GM11168 (cell line): Measurements from ENCODE around the gene PPP2R5D.

Source experiments
- in situ Hi-C: fragments of 300-500 bp; cut with MboI; formaldehyde crosslinking; loops from one replicate; pipeline ENCODE4 v1.12.0; 2022; ENCODE audit warnings: low sequenced_read_pairs; ENCODE audit not compliant: unreplicated experiment

The PPP2R5D gene

DNA sequence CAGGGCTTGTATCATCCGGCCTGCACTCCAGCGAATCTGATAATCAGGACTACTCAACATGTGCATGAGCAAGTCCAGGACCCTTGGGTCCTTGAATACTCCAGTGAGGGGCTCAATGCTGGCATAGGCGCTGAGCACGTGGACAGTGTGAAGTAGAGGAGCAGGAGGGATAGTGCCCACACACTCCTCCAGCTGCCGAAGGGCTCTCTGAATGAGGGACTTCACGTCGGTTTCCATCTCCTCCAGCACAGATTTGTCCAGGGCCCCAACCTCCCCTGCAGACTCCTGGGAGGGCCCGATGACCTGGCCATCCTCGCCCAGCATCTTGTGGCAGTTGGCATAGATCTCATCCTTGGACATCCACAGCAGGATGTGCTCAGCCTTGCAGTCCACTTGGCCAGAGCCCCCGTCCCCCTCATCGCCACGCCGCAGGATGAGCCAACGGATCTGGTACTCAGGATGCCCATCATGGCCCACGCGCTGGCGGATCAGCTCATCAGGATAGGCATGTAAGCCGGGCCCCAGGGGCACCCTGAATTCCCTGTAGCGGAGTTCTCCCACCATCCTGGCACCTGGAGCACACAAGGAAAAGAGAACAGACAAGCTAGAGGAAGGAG is 68.0 kb downstream of the PPP2R5D start:
- in situ Hi-C loops, result no loop called here

DNA sequence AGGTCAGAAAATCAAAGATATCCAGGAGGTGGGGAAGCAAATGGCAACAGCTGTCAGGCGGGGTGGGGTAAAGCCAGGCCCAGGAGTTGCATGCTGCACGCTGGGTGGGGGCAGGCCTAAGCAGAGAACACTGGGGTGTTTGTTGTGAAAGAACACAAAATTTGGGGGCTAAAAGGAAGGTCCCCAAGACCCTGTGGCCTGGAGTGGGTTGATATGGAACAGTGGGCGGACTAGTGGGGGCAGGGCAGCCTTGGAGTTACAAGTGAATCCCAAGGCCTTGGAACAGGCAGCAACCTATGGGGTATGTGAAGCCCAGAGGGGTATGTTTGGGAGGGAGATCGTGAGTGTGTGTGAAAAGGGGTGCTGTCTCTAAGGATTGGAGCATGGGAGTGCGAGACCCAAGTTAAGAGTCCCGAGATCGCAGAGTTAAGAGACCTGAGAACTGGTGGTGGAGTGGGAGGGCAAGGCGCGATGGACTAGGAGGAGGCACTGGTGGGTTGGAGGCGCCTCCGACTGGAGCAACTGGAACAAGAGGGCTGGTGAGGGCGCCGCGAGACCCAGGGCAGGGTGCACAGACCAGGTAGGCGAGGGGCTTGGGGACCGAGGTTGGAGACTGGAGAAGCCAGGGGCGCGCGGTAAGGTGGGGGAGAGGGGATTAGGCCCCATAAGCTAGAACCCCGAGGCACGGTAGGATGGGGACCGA is 68.6 kb downstream of the PPP2R5D start:
- in situ Hi-C loops, result no loop called here

DNA sequence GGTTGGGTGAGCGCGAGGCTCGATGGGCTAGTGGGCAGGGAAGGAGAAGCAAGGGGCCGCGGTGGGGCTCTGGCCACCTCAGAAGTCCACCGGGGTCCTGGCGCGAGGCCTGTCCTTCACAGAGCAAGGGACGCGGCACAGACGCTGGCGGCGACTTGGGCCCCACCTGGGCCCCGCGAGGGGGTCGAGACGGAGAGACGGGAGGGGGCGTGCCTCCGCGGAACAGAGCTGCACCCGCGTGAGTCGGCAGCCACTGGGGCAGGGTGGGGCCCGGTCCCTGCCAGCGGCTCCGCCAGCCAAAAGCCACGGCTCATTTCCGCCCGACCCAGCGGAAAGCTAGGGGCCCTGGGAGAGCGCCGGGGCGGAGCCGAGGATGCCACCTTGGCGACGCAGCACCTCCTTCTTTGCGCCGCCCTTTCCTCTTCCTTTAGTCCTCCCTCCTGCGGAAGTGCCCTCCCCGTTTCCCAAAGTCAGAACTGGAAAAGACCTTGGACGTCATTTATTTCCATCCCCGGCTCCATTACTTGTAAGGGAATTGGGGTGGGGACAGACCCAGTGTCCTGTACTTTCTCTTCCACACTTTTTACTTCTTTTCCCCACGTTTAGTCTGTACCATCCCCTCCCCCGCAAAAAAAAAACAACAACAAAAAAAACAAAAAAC is 69.3 kb downstream of the PPP2R5D start, which contains the start of gene CUL7:
Gene CUL7 (minus strand): TSS at position 307 of the 661 bp plus-strand sequence. CDS start 1,063 bp downstream, outside the sequence.
- in situ Hi-C loops, result no loop called here

DNA sequence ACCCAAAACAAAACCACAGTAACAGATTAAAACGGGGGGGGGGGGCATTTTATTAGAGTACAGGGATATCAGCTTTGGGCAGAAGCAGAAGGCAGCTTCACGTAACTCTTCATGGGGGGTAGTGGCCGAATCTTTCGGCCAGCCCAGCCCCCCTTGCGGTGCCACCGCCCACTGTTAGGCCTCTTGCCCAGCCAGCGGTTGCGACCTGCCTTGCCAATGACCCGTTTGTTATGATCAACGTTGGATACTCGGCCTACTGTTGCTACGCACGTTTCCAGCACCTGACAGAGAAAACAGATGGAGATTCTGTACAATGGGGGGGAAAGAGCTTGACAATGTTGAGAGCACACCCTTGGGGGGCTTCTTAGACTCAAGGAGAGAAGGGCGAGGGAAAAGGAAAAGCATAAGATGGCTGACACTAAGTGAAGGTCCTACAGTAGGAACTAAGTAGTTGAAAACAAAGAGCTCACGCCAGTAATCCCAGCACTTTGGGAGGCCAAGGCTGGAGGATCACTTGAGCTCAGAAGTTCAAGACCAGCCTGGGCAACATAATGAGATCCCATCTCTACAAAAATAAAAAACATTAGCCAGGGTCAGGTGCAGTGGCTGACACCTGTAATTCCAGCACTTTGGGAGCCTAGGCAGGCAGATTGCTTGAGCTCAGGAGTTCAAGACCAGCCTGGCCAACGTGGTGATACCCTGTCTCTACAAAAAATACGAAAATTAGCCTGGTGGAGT is 70.0 kb downstream of the PPP2R5D start:
- in situ Hi-C loops, result no loop called here

DNA sequence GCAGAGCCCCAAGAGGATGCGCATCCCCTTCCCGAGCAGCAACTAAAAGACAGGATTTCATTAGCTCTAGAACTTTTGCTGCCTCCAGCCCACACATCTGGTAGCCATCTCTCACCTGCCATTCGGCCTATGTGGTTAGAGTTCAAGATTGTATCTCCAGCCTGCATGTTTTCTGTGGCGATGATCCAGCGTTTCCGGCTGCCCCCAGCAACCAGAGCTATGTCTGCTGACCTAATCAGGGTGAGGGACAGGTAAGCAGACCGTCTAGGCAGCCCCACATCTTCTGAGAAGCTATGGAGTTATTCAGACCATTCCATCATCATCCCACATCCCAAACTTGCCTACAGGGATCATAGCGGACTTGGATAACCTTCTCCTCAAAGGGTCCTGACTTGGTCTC is 71.6 kb downstream of the PPP2R5D start:
- in situ Hi-C loops, result no loop called here

DNA sequence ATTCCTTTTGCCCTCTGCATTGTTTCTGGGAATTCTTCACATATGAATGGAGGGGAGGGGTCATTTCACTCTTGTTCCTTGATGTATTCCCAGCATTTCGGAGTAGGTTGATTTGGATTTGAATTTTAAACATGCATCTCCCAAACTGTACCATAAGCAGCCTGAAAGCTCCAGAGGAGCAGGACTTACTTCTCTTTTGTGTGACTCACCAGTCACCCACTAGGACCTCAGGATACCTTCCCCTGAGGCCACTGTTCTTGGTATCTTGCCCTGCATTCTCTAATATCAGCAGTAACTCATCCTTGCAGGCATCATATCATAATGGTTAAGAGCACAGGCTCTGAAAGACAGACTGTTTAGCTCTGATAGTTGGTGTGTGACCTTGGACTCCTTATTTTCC is 74.2 kb downstream of the PPP2R5D start:
- in situ Hi-C loops, result no loop called here

DNA sequence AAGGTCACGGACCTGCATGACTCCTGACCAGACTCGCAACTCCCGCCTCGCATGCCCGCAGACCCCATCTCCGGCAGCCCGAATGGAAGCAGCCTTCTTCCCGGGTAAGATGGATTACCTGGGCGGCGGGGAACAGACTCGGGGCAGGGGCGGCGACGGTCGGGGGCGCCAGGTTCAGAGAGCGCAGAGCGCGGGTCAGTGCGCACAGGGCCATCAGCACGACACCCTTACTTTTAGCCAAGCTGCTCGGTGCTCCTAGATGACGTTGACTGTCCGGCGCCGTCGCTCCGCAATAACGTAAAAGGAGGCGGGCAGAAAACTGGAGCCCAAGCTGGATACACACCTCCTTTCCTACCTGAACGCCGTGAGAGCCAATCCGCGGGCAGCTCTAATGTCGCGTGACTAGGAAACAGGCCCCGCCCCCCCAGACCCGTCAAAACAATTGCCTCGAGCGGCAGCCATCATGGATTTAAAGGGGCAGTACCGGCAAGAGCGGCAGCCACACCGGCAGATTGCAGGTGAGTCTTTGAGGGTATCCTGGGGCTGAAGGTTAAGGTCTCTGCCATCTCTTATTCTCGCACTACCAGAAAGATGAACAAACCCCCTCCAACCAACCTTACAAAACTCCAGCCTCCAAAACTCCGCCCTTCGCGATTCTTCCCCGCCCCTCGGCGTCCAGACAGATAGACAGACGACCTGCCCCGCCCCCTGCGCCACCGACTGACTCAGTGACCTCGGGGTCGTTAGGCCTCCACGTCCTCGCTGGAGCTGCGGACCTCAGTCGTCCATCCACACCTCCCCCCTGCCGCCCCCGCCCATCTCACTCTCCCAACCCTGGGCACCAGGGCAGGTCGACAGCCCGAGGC is 75.0 kb downstream of the PPP2R5D start, which contains the start of the genes KLC4 and MRPL2:
Gene KLC4 (plus strand): TSS at position 464 of the 866 bp plus-strand sequence. CDS start 1,705 bp downstream, outside the sequence.
Gene MRPL2 (minus strand): TSS at position 267 of the 866 bp plus-strand sequence. CDS start 53 bp downstream, at position 214.
- in situ Hi-C loops, result no loop called here

DNA sequence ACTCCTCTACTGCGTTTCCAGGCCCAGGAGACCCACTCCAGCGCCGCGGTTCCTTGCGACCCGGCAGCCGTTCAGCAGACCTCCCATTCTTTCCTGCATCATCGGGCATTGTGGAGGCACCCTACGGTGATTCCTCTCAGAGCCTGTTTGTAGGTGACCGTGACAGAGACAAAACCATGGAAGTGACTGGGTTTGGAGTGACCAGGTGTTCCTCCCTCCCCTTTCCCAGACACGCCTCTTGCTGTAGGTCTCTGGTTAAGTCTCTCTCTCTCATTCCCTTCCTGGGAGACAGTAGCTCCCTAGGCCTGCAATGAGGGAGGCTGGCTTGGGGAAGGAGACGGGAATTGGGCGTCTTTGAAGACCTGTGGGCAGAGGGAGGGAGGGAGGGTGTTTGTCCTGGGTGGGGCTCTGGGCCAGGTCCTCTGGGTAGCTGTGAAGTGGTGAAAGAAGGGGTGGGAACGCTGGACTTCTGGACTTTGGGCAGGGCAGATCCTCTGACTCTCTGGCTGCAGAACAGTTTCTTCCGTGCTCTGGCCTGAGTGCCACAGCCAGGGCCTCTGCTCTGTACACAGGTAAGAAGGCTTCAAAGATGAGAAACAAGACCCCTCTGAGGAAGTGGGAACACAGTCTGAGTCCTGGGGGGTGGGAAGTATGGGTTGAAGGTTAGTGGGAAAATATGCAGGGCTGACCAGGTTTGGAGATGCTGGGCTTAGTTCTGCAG is 75.8 kb downstream of the PPP2R5D start:
- in situ Hi-C loops, result no loop called here

DNA sequence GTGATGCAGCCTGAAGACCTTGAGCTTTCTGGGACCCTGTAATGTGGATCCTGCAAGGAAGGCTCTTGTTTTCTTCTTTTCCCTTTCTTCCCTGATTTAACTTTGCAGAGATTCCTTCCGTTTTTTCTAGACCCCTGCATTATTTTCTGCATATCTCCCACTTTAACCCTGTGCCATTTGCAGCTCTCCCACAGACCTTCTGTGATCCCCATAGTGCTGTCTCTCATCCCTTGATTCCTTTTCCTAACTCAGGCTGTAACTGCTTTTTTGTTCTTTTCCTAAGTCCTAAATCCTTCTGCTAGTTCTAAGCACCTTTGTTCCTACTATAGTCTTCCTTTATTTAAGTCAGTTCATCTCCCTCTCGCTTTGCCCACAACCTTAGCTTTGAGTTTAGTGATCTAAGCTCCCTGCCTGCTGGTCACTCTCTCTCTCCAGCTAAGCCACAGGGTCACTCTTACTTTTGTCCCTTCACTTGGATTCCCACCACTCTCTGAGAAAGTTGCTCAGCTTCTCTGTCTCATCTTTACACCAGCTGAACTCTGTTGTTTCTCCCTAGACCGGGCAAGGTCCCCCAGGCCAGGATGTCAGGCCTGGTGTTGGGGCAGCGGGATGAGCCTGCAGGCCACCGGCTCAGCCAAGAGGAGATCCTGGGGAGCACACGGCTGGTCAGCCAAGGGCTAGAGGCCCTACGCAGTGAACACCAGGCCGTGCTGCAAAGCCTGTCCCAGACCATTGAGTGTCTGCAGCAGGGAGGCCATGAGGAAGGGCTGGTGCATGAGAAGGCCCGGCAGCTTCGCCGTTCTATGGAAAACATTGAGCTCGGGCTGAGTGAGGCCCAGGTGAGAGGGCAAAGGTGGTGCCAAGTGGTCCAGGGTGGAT is 76.6 kb downstream of the PPP2R5D start:
- in situ Hi-C loops, result no loop called here

DNA sequence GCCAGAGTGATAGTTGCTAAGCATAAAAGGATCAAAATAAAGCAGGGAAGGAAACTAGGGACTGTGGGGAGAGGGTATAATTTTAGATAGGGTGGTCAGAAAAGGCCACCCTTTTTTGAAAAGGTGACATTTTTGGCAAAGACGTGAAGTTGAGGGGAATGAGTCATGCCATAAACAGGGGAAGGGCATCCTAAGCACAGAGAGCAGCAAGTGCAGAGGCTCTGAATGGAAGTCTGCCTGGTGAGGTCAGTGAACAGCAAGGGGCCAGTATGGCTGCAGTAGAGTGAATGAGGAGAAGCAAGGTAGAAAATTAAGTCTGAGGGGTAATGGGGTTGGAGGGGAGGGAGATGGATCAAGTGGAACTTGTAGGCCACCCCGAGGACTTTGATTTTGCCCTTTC is 77.5 kb downstream of the PPP2R5D start:
- in situ Hi-C loops, result no loop called here
